ENCODE measurements around the gene GID8.

DNA sequence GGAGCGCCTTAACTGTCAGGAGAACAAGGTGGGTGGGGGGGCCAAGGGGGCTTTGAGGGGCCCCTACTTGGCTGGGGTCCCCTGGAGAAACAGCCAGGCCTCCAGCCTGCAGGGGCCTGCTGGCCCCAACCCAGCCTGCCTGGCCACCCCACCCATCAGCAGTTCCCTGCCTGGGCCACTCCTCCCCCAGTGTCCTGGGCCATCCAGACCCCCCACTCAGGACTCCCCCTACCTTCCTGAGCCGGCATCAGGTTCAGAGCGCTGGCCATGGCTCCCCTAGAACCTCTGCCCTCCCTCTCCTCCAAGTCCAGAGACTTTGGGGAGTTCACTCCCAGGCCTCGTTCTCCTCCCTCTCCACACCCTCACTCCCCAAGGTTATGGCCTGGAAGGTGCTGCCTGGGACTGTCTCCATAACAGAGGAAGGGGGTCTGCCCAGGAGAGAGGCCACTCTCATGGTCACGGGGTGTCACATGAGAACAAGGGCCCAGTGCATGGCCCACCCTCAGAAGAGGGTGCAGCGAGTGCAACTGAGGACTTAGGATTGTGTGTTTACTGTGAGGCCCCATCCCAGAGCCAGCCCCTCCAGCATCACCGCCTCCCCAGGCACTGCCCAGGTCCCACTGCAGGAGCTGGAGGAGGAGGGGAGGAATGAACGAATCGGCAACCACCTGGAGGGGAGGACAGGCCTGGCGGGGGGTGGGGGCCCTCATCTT, 20.6 kb downstream of the GID8 start:
- TF ChIP-seq, protein P1, sequence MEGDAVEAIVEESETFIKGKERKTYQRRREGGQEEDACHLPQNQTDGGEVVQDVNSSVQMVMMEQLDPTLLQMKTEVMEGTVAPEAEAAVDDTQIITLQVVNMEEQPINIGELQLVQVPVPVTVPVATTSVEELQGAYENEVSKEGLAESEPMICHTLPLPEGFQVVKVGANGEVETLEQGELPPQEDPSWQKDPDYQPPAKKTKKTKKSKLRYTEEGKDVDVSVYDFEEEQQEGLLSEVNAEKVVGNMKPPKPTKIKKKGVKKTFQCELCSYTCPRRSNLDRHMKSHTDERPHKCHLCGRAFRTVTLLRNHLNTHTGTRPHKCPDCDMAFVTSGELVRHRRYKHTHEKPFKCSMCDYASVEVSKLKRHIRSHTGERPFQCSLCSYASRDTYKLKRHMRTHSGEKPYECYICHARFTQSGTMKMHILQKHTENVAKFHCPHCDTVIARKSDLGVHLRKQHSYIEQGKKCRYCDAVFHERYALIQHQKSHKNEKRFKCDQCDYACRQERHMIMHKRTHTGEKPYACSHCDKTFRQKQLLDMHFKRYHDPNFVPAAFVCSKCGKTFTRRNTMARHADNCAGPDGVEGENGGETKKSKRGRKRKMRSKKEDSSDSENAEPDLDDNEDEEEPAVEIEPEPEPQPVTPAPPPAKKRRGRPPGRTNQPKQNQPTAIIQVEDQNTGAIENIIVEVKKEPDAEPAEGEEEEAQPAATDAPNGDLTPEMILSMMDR (IDR thresholded peaks at IDR 0.05), result no peak
- TF ChIP-seq POLR2A (IDR thresholded peaks at IDR 0.05) (no peak), POLR2AphosphoS5 (IDR thresholded peaks at IDR 0.05) (no peak)
